ENCODE measurements around the gene SCAPER.

- no peak for TF ChIP-seq POLR2AphosphoS5 (IDR thresholded peaks at IDR 0.05)
- TF ChIP-seq, protein P1, sequence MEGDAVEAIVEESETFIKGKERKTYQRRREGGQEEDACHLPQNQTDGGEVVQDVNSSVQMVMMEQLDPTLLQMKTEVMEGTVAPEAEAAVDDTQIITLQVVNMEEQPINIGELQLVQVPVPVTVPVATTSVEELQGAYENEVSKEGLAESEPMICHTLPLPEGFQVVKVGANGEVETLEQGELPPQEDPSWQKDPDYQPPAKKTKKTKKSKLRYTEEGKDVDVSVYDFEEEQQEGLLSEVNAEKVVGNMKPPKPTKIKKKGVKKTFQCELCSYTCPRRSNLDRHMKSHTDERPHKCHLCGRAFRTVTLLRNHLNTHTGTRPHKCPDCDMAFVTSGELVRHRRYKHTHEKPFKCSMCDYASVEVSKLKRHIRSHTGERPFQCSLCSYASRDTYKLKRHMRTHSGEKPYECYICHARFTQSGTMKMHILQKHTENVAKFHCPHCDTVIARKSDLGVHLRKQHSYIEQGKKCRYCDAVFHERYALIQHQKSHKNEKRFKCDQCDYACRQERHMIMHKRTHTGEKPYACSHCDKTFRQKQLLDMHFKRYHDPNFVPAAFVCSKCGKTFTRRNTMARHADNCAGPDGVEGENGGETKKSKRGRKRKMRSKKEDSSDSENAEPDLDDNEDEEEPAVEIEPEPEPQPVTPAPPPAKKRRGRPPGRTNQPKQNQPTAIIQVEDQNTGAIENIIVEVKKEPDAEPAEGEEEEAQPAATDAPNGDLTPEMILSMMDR (IDR thresholded peaks at IDR 0.05; ENCODE audit: poor library complexity, severe bottlenecking): no peak
- no peak for TF ChIP-seq RAD21 (conservative IDR thresholded peaks at IDR 0.05)
- TF ChIP-seq EP300 (conservative IDR thresholded peaks at IDR 0.05; ENCODE audit: poor library complexity, severe bottlenecking): no peak
- TF ChIP-seq MXI1 (conservative IDR thresholded peaks at IDR 0.05; ENCODE audit: poor library complexity, severe bottlenecking): no peak
- no peak for TF ChIP-seq TAF1 (IDR thresholded peaks at IDR 0.05; ENCODE audit: low read depth)
- TF ChIP-seq EZH2 (IDR thresholded peaks at IDR 0.05; ENCODE audit: borderline replicate concordance, insufficient read depth, low read length, poor library complexity, severe bottlenecking): no peak
These were observed 30.5 kb upstream of the SCAPER start for GRCh38 chr15:76935620-76936019.
